GM18498 (cell line): ENCODE measurements around the gene OGFOD3.

Experiments
- ATAC-seq: cut with Tn5 transposase; IDR thresholded peaks from one replicate; pipeline ENCODE4 v1.9.1; 2021; ENCODE audit warnings: mild to moderate bottlenecking, moderate library complexity; ENCODE audit not compliant: unreplicated experiment

Gene OGFOD3

DNA sequence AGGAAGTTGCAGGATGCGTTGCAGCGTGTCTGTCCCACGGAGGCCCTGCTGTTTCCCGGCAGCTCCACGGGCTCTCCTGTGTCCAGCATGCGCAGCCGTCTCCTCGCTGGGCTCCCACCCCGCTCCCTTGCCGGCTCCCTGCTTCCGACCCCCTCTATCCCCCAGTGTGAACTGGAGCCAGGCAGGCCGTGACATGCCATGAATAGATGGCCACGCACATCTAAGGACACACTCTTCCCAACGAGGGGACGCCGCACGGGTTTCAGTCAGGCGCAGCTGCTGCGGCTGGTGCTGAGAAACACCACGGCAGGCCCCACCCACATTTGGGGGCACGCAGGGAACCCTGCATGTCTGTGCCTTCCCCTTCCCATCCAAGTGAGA lies 9.5 kb downstream of the OGFOD3 start:
- no peak for ATAC-seq

DNA sequence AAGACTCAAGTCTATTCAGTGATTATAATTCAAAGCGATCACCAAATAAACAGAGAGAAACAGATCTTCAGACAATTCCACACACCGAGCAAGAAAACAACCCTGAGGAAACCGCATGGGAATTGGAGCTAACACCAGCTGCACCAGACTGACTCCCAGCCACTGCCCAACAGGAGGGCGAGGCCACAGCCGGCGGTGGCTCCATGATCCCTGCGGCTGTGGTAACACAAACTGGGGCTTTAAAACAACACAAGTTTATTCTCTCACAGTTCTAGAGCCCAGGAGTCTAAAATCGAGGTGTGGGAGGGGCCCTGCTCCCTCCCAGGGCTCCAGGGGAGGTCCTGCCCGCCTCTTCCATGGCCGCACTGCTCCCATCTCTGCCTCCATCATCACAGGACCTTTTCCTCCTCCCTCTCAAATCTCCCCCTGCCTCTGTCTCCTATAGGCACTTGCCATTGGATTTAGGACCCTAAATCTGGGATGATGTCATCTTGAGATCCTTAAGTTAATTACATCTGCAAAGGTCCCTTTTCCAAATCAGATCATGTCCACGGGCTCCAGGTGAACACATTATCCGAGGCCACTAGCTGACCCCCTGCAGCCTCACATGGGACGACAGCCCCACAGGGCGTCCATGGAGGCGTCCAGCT lies 10.0 kb downstream of the OGFOD3 start:
- ATAC-seq, result no peak

DNA sequence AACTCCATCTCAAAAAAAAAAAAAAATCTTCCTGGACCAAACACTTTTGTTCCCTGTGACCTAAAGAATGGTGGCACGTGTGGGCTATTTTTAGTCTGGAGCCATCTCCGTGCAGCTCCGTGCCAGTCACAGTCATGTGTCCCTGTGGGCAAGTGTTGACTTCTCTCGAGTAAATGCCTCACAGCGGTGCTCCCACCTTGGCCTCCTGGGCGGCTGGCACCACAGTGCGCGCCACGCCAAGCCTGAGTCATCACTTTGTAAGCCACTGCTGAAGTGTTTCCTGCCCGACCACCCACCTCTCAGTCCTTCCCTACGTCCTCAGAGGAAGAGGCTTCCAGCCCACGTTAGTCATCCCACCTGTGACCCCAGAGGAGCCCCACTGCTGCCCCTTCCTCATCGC lies 11.1 kb downstream of the OGFOD3 start:
- no peak for ATAC-seq

DNA sequence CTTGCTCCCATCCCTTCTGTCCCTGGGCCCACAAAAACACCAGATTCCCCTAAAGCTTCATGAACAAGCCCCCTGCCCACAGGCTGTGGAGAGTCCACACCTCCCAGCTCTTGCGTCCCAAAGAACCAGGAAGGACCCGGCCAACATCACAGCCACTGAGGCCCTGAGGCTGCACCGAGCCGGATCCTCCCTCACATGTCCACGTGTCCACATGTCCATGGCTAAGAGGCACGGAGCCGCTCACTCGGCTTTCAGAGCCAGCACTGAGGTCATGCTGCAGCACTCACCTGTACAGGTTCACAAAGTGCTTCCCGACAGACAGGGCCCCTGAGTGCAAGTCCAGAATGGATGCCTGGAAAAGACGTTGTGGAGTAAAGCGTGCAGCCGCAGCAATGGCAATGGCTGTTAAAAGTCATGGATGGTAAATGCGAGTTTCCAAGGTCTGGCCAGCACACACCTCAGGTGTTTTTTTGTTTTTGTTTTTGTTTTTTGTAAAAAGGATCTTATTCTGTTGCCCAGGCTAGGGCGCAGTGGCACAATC lies 12.2 kb downstream of the OGFOD3 start:
- no peak for ATAC-seq

DNA sequence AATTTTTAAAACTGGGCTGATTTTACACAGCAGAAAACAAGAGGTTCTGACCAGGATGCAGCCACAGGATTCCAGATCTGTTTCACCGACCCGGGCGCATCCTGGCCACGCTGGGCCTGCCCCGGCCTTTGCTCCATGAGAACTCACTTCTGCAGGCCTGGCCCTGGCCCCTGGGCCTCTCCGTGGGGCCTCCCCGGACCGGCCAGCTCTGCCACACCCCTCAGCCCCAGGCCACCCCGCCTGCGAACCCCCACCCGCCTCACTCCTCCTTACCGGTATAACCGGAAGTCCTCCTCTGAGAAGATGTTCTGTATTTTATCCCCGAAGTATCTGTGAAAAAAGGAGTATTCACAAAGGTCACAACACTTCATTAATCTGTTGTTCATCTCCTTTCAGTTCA lies 13.3 kb downstream of the OGFOD3 start:
- ATAC-seq, result no peak

DNA sequence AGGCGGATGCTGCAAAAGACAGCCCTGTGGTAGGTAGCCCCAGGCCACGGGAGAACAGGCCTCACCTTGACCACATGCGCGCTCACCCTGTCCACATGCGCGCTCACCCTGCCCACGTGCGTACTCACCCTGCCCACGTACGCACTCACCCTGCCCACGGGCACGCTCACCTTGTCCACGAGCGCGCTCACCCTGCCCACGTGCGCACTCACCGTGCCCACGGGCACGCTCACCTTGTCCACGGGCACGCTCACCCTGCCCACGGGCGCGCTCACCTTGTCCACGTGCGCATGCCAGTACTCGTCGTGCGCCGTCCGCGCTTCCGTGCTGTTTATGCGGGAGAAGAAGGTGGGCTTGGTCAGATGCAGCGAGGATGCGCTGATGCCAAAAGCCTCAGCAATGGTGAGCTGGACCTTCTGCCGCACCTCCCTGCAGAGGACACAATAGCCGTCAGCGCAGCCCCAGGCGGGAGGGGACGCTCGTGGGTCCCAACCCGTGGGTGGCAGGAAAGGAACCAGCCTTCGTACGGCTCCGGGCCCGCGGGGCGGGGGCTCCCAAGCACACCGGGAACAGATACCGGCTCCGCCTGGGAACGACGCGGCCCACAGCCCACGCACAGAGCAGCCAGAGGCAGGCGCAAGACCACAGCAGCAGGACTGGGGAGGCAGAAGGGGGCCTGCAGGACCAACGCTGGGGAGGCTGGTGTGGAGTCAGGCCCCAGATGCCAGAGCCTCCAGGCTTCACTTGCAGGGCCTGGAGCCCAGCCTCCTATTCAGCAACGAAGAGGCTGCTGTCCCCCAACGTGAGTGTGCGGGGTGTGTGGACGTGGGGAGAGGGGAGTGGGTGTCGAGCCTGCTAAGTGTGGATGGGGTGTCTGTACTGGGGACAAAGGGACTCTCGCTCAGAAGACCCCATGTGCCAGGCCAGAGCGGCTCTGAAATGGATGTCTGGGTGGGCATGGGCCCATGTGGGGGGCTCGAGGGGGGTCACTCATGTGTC lies 14.4 kb downstream of the OGFOD3 start:
- no peak for ATAC-seq

DNA sequence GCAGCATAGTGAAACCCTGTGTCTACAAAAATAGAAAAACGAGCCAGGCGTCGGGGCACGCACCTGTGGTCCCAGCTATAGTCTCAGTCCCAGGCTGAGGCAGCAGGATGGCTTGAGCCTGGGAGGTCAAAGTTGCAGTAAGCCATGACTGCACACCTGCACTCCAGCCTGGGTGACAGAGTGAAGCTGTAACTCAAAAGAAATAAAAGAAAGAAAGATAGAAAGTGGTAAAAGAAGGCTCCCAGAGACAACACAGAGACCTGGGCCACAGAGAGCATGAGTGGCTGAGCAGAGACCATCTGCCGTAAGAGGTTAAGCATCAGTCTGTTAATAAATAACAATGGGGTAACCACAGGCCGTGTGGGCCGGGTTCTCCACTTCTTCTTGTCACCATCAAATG lies 15.5 kb downstream of the OGFOD3 start:
- peak; percentile 78 for ATAC-seq

DNA sequence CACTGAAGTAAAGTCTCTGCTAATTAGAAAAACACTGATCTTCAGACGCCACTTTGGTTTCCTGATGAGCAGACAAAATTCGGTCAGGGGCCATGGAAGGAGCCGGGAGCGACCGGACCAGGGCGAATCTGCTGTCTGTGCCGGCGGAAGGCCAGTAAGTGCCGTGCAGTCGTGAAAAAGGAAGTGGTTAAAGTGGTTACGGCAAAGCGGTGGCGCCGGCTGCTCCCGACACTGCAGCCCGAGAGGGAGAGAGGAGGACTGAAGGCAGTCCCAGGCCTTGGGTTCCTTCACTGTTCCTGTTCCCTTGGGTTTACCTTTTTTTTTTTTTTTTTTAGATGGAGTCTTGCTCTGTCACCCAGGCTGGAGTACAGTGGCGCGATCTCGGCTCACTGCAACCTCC lies 17.6 kb downstream of the OGFOD3 start:
- ATAC-seq, result no peak

DNA sequence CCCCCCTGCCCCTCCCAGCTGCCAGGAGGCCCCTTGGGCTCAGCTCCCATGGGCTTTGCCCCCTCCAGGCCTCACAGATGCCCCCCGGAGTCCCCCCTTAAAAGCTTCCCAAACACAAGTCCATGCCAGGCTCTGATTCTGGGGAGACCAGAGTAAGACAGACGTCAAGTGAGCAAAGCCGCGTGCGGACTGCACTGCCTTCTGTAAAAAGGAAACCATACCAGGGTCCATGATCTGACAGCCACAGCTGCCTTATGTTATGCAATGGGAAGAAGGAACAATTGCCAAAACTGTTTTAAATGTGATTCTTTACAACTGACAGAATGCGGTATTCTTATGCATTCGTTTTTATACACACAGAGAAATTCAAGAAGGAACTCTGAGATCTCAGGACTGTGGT lies 18.2 kb downstream of the OGFOD3 start:
- no peak for ATAC-seq

DNA sequence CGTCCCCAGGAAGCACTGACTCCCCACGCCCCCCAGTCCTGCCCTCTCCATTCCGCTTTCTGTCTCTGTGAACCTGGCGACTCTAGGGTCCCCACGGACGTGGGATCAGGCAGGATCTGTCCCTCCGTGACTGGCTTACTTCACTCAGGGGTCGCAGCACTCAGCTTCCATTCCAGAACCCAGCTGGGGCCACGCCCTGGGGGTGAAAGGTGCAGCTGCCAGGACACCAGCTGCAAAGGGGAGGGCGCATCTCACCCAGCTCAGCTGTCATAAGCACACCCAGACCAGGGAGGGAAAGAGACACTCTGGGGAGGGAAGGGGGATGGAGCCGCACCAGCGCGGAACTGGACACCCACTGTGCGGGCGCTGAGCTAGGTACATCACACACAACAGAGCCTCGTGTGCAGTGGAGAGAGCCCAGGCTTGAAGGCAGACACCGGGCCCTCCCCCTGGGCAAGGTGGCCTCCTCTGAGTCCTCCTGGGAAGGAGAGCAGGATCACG lies 18.7 kb downstream of the OGFOD3 start:
- no peak for ATAC-seq

DNA sequence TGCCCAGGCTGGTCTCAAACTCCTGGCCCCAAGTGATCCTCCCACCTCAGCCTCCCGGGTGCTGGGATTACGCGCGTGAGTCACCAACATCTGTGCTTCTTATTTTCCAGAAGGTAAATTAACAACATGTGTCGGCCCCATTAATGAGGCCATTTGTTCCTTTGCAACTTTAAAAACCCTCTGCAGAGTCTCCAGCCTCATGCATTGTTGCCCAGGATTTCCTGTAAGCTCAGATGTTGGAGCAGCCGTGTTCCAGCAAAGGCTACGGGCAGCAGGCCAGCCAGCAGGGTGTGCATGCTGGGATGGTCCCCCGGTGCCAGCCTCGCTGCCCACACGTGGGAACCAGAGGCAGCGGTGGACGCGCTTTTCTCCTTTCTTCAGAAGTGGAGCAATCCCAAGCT lies 19.3 kb downstream of the OGFOD3 start:
- no peak for ATAC-seq

DNA sequence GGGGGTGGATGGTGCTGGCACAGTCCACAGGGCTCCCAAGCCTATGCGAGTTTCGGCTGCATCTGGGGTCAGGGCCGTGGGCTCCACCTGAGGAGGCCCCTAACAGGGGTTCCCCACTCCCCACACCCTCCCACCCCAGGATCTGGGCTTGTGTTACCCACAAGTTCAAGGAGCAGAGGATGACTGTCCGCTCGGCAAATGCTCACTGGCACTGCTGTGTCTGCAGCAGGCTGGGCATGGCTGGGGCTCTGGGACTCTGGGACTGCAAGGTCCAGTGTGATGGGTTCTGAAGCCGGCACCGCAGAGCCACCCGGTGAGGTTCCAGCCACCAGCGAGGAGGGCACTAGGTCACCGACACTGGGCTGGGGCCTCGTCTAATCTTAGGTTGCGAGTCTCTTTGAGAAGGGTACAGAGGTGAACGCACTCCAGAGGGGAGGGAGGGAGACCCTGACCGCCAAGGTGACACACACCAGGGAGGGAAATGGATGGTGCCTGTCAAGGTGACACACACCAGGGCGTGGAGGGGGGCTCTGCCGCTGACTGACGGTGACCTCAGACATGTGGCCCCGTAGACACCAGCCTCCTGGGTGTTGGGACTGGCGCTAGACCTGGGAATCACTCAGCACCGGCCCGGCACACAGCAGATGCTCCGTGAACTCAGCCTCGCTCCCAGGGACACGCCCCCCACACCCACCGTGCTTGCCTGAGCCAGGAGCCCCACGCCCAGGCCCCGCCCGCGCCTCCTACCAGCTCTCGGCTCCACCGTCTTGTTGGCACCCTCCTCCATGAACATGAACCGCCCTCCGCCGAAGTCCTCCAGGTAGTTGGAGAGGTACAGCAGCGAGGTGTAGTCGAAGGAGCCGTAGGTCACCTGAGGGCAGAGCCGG lies 20.7 kb downstream of the OGFOD3 start:
- ATAC-seq, result no peak

DNA sequence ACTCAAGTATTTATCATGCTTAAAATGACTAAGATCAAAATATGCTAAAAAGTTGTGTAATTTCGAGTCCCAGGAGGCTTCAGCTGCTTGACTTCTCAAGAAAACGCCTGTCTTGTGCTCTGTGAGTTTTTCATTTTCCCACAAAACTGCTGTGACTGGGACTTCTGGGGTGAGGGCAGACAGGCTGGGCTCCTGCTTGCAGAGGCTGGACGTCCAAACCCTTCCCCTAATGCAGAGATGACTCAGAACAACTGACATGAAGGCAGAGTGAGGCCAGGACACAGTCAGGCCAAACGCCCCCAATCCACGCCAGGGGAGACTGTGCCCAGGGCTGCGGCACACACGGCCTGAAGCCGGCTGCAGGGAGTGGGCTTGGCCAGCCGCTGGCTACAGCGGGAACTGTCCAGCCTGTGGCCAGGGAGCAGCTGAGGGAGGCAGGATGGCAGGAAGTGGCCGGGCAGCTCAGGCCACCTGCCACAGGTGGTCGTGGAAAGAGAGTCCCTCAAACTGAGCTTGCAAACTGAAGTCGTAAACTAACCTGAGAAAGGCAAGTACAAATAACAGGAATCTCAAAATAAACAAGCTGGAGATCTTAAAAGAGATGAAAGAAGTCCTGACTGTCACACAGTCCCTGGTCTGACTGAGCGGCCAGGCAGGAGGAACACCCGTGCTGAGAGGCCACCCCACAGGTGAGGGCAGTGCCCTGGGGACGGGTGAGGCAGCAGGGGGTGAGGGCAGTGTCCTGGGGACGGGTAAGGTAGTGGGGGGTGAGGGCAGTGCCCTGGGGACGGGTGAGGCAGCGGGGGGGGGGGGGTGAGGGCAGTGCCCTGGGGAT lies 21.6 kb downstream of the OGFOD3 start:
- ATAC-seq, result no peak

DNA sequence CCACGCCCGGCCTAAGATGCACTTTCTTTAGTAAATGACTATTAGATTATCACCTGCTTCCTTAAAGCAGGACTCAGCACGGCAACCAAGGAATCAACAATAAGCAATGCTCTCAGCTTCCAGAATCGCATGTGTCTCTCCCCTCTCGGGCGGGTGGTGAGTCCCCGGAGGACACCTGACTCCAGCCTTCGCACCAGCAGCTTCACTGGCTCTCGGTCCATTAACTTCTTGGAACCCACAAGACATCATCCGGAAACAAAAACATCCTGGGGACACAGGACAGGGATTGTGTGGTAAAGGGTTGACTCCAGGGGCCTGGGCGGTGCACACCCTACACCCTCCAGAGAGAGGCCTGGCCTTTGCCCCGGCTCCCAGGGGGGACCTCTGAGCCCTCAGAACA lies 24.1 kb downstream of the OGFOD3 start:
- no peak for ATAC-seq

DNA sequence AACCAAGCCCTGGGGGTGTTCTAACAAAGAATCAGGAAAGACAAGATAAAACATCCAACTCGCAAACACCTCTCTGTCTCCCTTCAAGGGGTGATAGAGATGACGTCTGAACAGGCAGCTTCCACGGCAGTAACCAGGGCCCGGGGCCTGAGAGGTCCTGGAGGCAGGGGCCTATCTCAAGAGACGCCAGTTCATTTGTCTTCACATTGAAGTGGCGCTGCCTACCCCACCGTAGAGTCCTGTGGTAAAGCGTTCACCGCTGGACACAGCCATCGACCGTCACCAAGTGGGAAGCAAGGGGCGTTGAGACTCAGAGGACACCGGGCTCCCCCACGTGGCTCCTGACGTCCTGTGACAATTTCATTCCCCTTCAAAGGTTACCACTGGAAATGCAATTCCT lies 25.4 kb downstream of the OGFOD3 start:
- no peak for ATAC-seq

DNA sequence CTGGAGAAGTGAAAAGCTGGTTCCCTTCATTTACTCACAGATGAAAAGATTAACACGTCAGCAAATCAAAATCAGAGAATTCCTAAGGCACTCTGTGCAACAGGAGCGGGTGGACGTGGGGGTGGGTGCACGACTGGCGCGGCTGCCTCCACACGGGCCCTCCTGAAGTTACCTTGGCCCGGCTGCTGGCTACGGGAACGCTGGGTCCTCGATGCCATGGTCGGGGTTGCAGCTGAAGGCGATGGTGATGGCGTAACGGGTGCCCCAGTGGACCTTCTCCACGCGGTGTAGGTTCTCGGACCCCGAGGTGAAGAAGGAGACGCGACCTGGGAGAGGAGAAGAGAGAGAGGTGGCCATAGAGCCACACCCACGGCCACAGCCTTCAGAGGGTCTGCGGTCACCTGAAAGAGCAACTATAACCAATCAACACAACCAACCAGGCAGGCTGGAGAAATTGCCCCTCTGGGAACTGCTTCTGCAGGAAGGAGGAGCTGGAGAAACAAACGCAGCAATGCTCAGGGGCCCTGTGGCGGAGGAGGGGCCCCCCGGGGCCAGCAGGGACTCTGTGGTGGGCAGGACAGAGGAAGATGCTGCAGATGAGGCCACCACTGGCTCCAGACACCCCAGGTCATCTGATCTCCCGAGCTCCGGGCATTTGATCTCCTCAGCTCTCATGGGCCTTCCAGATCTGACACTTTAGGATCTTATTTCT lies 26.0 kb downstream of the OGFOD3 start:
- ATAC-seq, result no peak

DNA sequence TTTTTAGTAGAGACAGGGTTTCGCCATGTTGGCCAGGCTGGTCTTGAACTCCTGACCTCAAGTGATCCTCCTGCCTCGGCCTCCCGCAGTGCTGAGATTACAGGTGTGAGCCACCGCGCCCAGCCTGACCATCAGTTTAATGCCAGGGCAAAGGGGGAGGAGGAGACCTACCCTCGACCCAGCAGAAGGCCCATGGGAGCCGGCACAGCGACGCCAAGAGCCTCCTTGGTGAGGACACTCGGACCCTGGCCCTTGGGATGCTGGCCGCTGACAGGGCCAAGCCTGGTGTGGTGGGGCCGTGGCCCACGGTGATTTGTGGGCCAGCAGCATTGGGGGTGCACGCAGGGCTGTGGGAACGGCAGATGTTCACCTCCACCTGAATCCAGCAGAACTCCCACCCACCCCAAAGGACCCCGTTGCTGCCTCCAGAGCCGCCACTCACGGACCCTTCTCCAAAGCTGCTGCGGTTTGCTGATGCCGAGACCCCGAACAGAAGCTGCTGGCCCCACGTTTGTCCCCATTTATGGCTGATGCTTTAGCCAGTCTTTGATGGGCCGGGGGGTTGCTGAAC lies 26.8 kb downstream of the OGFOD3 start:
- ATAC-seq, result no peak

DNA sequence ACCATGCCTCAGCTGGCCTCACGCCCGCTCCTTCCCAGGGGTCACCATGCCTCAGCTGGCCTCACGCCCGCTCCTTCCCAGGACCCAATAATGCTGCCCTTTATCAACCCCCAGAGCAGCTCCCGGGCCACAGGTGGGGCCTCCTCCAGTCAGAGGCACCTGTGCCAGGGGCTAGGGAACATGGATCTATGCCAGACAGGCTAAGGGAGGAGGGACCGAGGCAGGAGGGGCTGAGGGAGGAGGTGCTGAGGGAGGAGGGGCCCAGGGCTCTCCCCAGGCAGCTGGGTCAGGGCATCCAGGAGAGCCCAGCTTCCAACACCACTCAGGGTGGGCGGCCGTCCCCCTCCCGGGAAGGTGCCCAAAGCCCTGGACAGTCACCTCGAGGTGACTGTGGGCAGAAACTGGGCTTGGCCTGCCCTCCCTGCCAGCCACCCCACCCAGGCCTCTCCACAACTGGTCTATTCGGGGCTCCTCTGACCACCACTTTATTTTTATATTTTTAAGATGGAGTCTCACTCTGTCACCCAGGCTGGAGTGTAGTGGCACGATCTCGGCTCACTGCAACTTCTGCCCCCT lies 27.4 kb downstream of the OGFOD3 start:
- no peak for ATAC-seq
